Measurements from ENCODE around the gene ITIH5.
A peak's percentile ranks its signal among the peaks of the same experiment; 100 is the strongest.

ITIH5 gene

GRCh38 chr10:7647062-7647664 is 19.6 kb downstream of the ITIH5 start:
- no peak for DNase-seq (ENCODE audit: low read depth, low spot score)
- H3K4me3 ChIP-seq (ENCODE audit: low read length): no peak overlapping the region

- no peak overlapping the region for H3K4me3 ChIP-seq (ENCODE audit: low read length)
- DNase-seq (ENCODE audit: low read depth, low spot score): no peak
Observed at GRCh38 chr10:7642491-7643011, 24.2 kb downstream of the ITIH5 start.

GRCh38 chr10:7635408-7636125 is 31.2 kb downstream of the ITIH5 start:
- no peak for DNase-seq (ENCODE audit: low read depth, low spot score)
- no peak overlapping the region for H3K4me3 ChIP-seq (ENCODE audit: low read length)

DNA sequence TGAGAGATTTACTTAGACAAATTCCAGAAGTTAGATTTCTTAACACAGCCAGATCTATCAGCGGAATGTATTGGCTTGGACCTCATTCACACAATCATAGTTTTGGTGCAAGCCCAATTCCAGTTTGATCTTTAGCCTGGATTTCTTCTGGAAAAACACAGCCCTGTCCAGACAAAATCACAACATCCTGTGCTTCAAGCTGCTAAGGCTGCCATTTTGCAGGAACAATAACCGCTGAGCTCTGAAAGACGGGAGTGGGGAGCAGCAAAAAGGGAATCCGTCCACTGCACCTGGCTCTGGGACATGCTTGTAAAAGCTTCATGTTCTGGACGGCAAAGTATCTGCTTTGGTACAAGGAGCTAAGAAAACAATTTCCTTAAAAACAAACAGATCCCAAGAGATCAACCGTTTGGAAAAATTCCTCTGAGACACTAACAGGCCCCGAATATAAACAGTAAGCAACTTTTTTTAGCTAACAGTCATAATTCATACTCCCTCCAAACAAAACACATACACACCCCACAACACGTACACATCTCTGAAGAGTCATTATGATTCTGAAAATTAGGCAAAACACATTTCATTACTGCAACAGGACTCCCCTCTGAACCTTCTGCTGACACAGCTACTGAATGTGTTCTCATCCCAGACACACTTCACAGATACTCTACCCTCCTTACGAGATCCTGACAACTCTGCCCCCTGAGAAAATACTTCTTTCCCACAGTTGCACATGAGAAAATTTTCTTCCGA is 32.4 kb downstream of the ITIH5 start:
- no peak overlapping the region for H3K4me3 ChIP-seq (ENCODE audit: low read length)
- no peak for DNase-seq (ENCODE audit: low read depth, low spot score)

GRCh38 chr10:7626283-7626682 is 40.5 kb downstream of the ITIH5 start:
- DNase-seq (ENCODE audit: low read depth, low spot score): no peak

GRCh38 chr10:7625836-7626235 is 40.9 kb downstream of the ITIH5 start:
- DNase-seq (ENCODE audit: low read depth, low spot score): no peak

More at GRCh38 chr10:7626283-7626682, 40.5 kb downstream of the ITIH5 start:
- no peak overlapping the region for H3K4me3 ChIP-seq (ENCODE audit: low read length)

DNA sequence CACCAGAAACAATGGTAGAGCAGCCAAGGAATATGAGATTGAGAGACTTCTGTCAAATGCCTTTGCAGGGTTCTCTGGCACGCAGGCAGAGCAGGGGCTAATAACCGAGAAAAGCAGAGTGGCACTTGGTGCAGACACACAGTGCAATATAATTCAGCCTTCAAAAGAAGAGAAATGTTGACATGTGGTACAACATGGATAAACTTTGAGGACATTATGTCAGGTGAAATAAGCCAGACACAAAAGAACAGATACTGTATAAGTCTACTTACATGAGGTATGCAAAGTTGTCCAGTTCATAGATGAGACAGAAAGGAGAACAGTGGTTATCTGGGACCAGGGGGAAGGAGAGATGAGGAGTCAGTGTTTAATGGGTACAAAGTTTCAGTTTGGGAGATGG is 41.8 kb downstream of the ITIH5 start:
- no peak for DNase-seq (ENCODE audit: low read depth, low spot score)
- no peak overlapping the region for H3K4me3 ChIP-seq (ENCODE audit: low read length)

More at GRCh38 chr10:7625836-7626235, 40.9 kb downstream of the ITIH5 start:
- H3K4me3 ChIP-seq (ENCODE audit: low read length): no peak overlapping the region

DNA sequence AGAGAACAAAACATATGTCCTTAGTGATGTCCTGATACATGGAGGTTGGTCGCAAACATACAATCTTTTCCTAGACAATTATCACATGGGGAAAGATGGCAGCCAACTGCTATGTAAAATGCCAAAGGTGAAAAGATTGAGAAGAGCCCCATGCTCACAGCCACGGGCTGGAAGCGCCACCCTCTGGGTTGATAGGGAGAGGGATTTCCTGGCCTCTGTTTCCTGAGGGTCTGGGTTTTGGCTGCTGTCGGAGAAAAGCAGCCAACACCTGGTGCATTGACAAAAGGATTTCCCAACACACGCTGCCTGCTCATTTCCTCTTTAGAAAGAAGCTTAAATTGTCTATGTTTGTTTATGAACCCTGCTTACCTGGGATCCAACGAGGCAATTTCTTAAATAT is 43.8 kb downstream of the ITIH5 start:
- peak; percentile 35 for DNase-seq (ENCODE audit: low read depth, low spot score)
- H3K4me3 ChIP-seq (ENCODE audit: low read length): no peak overlapping the region

GRCh38 chr10:7618461-7618860 is 48.3 kb downstream of the ITIH5 start:
- no peak overlapping the region for H3K4me3 ChIP-seq (ENCODE audit: low read length)
- no peak for DNase-seq (ENCODE audit: low read depth, low spot score)

DNA sequence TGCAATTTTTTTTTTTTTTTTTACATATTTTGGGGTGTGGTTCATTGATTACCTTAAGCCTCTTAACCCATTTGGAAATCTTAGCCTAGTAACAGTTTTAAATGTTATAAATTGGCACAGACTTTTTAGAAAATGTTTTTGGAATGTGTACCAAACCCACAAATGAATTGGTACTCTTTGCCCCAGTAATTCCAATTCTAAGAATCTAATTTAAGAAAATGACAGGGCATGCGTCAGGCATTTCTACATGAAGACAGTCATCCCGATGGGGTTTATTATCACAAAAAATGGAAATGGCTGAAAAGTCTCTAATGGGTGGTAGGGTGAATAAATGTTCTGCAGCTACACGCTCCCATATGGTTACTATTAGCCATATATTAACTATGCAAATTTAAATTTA is 54.9 kb downstream of the ITIH5 start:
- no peak overlapping the region for H3K4me3 ChIP-seq (ENCODE audit: low read length)
- no peak for DNase-seq (ENCODE audit: low read depth, low spot score)

GRCh38 chr10:7610651-7611389 is 55.9 kb downstream of the ITIH5 start:
- DNase-seq (ENCODE audit: low read depth, low spot score): no peak
- no peak overlapping the region for H3K4me3 ChIP-seq (ENCODE audit: low read length)

DNA sequence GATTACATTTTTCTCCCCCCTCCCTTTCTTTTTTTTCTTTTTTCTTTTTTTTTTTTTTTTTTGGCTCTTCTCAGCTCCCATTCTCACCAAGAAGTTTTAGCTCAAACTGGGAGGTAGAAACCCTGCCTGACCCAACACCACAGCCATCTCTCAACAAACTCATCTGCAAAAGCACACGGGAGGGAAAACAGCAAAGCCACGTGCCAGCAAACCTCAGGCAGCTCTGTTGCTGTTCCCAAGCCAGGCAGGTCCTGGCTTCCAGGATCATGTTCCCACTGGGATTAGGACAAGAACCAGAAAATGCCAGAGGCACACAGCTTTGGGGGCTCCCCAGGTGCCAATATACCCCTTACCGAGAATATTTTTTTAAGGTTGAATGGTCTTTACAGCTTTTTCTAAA is 56.7 kb downstream of the ITIH5 start:
- DNase-seq (ENCODE audit: low read depth, low spot score): no peak
- no peak overlapping the region for H3K4me3 ChIP-seq (ENCODE audit: low read length)

- no peak for DNase-seq (ENCODE audit: low read depth, low spot score)
- H3K4me3 ChIP-seq (ENCODE audit: low read length): no peak overlapping the region
Observed at GRCh38 chr10:7609556-7609955, 57.2 kb downstream of the ITIH5 start.

GRCh38 chr10:7608001-7608400 is 58.8 kb downstream of the ITIH5 start:
- no peak overlapping the region for H3K4me3 ChIP-seq (ENCODE audit: low read length)
- DNase-seq (ENCODE audit: low read depth, low spot score): no peak

- DNase-seq (ENCODE audit: low read depth, low spot score): no peak
- no peak overlapping the region for H3K4me3 ChIP-seq (ENCODE audit: low read length)
Observed at GRCh38 chr10:7606951-7607404, 59.8 kb downstream of the ITIH5 start.

- no peak overlapping the region for H3K4me3 ChIP-seq (ENCODE audit: low read length)
- no peak for DNase-seq (ENCODE audit: low read depth, low spot score)
Observed at GRCh38 chr10:7605565-7606295, 61.0 kb downstream of the ITIH5 start.

DNA sequence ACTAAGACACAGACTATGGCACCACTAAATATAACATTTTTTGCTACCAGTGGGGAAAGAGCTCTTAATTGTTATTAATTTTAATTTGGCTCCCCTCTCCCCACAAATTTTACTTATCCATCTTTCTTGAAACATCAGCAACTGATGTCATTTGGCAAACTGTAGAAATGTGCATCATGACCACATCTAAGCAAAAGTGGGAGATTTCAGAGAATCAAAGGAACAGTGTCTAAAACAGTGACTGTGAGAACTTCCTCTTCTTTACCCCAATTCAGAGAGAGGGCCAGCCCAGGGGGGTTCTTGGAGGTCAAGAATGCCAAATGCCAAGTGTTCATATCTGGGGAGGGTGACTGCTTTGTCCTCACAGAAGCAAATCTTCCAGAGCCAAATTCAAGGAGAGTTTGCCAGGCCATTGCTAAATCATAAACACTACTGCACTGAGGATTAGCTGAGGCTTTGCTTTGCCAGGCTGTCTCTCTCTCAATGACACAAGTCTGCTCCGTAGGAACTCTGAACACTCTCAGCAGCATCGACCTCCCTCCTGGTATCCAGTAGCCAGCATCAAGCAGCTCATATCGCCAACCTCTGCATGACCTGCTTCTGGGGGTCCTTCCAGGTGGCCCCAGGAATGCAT is 65.6 kb downstream of the ITIH5 start:
- H3K4me3 ChIP-seq (ENCODE audit: low read length): no peak overlapping the region
- peak; percentile 74 for DNase-seq (ENCODE audit: low read depth, low spot score)

DNA sequence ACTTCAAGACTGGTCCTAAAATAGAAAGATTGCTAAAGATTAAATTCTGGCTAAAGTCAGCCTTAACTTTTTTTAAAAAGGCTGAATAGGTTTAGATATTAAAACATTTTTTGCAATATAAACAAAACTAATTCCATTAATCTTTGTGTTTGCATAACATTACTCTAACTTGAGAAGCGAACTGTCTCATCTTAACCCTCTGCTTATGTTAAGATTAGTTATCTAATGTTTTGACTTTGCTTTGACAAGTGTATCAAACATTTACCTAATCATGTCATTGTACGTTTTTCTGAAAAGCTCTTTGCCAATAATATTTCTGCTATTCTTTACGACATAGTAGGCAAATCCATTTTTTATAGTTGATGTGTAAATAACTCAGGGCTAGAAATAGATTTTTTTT is 68.0 kb downstream of the ITIH5 start:
- no peak overlapping the region for H3K4me3 ChIP-seq (ENCODE audit: low read length)
- no peak for DNase-seq (ENCODE audit: low read depth, low spot score)
